Sigmoid colon (tissue), 4 donors: Measurements from ENCODE around the gene COL1A2.

ENCODE experiments used
- CTCF ChIP-seq, 4 experiments: fragments of 450-650 bp in 3 of 4; fragments of 200-600 bp in 1 of 4; IDR thresholded peaks; one replicate each; pipeline ENCODE4 v1.5.1; 2016 to 2019; ENCODE audit warnings: antibody characterized with exemption in 4 of 4, mild to moderate bottlenecking in 3 of 4, moderate library complexity in 2 of 4
- EP300 ChIP-seq, 4 donors: sonication (generic); formaldehyde crosslinking; IDR thresholded peaks; one replicate each; pipeline ENCODE4 v1.6.1; 2017; ENCODE audit warnings: antibody characterized with exemption in 4 of 4
- POLR2A ChIP-seq, 2 donors: fragments of 450-650 bp; IDR thresholded peaks; one replicate each; pipeline ENCODE4 v1.6.1; 2016; ENCODE audit warnings: antibody characterized with exemption in 2 of 2, mild to moderate bottlenecking in 2 of 2, moderate library complexity in 2 of 2

- TF ChIP-seq CTCF (IDR thresholded peaks at IDR 0.05) (no peak), POLR2A (IDR thresholded peaks at IDR 0.05) (no peak), EP300 (IDR thresholded peaks at IDR 0.05) (no peak)
Observed at GRCh38 chr7:94400643-94401427, 6.1 kb downstream of the COL1A2 start.
